A172 (cell line): Measurements from ENCODE around the gene BCL7A. TPM values are rescaled to one million over a fixed set of nuclear protein-coding genes. Genes with fewer than 3 reads are reported as not detected.
"Not testable (repeated sequence)": the region's sequence is repeated elsewhere in the genome, so short reads cannot be mapped to it uniquely, and the experiment has no call there.

Experiments
- DNase-seq: peaks from one replicate; pipeline ENCODE4 v3.0.0-alpha.2; 2015; ENCODE audit warnings: low spot score
- total RNA-seq: library from RNA; depleted of rRNA; stranded (reverse); fragments of >200 nt; shearing (Covaris generic); gene quantifications from 2 replicates; pipeline ENCODE4 v1.2.3, GENCODE V29; 2014

The BCL7A gene
- total RNA-seq, 1 experiment from 2014 or later, result 7.6 TPM

DNA sequence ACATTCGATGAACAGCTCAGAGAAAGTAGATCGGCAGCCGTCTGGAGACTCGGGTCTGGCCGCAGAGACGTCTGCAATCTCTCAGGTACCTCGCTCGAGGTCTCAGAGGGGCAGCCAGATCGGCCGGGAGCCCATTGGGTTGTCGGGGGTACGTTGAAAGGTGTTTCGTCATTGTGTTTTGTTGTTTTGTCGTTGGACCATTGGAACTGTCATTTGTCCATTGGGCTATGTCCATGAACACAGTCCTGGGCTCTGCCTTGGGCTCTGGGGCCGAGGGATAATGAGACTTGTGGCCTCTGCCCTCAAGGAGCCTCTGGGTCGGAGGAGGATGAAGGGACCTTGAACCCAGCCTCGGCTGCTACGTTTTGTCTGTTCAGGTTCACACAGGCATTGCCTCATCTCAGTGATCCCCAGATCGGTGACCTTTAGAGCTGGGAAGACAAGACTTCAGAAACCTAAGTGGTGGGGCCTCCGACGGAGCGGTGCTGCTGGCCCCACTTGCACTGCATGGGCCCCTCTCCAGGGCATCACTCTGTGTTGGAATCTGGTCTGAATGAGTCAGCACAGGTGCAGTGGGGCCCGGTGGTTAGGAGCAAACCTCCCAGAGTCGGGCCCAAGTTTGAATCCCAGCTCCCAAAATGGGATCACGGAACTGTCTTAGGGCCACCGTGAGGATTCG lies 33.3 kb downstream of the BCL7A start:
- DNase-seq, result no peak

DNA sequence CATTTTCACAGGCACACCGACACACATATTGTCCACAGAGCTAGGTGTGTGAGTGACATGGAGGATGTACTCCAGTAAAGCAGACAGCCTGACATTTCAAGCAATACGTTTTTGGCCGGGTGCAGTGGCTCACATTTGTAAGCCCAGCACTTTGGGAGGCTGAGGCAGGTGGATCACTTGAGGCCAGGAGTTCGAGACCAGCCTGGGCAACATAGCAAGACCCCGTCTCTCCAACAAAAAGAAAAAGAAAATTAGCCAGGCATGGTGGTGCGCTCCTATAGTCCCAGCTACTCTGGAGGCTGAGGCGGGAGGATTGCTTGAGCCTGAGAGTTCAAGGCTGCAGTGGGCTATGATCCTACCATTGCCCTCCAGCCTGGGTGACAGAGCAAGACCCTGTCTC lies 34.7 kb downstream of the BCL7A start:
- DNase-seq, result not testable (repeated sequence)

DNA sequence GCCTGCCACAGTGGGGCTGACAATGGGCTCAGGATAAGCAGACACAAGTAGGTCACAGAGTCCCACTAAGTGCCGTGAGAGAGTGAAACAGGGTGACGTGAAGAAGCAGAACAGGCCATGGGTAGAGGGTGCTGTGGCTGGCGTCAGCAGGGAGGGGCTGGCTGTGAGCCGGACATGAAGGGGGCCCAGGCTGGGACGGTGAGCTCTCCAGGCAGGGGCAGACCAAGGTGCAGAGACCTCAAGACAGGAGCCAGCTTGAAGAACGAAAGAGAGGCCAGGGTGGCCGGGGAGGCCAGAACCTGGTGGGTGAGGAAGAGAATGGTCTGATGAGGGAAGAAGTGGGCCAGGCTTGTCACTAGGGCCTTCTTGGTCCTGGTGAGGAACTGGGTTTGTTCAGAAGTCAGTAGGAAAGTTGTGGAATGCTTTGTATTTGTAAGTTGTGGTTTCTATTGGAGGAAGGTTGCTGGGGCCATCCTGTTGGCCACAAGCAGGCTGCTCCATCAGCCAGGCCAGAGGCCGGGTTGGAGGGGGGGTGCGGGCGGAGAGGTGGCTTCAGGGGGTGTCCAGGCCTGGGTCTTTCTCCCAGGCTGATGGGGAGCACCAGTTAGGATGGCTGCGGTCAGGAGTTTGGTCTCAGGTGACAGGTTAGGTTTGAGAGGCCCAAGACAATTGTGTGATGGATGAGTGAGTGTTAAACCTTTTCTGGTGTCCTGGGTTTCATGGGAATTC lies 35.5 kb downstream of the BCL7A start:
- DNase-seq, result no peak

DNA sequence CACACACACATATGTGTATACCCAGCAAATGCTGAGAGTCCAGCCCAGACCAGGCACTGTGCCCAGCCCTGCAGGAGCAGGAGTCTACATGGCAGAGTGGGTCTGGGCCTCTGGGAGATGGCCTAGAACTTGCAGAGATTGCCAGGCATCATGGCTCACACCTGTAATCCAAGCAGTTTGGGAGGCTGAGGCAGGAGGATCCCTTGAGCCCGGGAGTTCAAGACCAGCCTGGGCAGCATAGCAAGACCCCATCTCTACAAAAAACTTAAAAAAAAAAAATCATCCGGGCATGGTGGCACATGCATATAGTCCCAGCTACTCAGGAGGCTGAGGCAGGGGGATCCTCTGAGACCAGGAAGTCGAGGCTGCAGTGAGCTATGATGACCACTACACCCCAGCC lies 36.1 kb downstream of the BCL7A start:
- no peak for DNase-seq

GRCh38 chr12:122058549-122059149 lies 37.0 kb downstream of the BCL7A start:
- DNase-seq, result no peak

DNA sequence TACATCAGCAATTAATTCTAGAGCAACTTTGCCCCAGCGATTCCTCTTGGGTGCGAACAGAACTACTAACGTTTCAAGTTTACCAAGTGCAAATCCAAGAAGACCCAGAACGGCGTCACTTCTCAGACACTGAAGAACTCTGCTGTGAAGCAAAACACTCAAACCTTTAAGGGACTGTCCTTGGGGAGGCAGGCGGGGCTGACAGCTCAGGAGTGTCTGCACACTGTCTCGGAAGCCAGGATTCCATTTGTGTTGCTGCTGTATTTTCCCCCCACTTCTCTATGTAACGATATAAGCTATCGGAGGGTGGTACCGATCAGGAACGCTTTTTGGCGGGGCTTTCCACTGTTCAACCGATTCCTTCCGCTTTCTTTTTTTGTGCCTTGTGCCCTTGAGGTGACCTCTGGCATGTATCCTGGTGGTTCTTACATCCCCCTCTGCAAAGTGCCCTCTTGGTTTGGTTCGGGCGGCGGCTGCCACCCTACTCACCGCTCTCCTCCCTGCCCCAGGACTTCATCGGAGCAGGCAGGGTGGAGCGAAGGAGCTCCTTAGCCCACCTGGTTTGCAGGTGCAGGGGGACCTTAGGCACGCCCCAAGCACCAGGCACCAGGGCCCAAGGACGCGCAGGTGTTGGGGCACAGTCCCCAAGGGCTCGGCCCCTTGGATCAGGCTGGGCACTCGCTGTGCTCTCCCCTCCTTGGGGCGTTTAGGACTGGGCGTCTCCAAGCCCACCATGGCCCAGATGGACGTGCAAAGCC lies 37.7 kb downstream of the BCL7A start:
- DNase-seq, result no peak

GRCh38 chr12:122060081-122060501 lies 38.4 kb downstream of the BCL7A start:
- no peak for DNase-seq

DNA sequence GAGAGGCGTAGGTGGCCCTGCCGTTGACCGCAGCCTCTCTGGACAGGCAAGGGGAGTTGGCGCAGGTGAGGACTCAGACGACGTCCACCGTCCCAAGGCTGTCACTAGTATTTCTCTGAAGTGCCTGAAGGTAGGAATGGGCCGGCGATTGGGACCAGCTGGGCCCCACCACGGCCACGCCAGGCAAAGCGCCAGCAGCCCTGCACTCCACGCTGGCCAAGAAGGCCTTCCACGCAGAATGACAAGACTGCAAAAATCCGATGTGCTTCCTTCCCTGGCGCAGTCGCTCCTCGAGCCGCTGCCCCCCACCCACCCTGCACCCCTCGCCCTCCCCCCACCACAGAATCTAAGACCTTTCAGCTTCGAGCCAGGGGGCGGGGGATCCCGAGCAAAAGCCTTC lies 39.6 kb downstream of the BCL7A start:
- DNase-seq, result no peak

DNA sequence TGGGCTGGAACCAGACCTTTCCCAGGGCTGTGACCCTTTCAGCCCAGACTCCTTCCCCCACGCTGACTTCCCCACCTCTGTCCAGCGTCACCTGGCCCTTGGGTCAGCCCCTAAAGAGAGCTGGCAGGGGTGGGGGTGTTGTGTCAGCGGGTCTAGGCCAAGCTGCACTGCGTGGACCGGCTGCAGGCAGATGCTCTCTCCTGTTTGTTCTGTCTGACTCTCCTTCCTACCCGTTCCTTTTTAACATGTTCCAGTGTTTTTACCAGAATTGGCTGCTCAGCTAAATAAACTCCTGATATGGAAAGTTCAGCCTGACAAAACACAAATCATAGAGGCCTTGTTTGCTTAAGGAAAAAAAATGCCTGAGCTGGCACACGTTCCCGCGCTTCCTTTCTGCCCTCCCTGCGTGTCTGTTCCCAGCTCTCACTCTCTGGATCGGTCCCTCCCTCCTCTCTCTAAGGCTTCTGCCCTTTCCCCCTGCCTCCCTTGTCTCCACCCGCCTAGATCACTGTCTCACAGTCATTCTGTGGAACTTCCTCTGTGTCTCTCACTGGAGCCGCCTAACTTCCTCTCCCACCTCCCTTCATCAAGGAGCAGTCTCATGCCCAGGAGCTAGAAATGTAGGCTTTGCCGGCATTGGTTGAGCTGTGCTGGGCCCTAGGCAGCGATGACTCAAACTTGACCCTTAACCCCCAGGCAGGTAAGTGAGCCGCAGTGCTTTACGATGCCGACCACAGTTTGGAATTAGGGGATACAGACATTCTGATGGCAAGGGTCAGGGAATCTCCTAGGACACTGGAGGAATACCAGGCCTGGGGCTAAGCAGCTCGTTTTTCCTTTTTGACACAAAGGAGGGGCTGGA lies 41.4 kb downstream of the BCL7A start:
- DNase-seq, result peak; percentile 60

GRCh38 chr12:122063694-122064024 lies 42.0 kb downstream of the BCL7A start:
- no peak for DNase-seq

DNA sequence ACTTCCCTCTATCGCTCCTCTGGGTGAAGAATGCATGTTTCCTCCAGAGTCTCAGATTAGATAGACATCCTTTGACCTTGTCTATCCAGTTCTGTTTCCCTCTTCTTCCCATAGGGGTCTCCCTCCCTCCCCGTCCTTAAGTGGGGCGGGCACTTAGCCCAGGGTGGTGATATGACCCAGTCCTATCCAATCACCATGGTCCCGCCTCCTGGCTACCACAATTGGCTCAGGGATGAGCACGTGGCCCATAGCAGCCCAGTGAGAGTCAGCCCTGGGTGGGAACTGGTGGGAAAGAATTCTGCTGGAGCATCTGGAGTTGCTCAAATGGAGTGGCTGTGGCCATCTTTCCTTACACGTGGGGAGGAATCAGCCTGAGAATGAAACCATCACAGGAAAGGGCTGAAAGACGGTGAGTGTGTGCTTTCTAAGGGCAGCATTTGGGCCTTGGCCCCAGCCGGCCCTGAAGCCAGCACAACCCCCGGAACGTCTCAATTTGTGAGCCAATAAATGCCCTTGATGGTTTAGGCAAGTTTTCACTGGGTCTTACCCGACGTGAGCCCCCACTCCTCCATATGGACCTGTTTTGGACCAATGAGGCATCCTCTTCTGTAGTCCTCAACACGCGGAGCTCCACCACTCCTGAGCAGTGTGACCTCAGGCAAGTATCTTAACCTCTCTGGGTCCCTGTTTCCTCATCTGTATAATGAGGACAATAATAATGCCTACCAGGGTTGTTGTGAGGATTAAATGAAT lies 42.5 kb downstream of the BCL7A start:
- peak; percentile 82 for DNase-seq

DNA sequence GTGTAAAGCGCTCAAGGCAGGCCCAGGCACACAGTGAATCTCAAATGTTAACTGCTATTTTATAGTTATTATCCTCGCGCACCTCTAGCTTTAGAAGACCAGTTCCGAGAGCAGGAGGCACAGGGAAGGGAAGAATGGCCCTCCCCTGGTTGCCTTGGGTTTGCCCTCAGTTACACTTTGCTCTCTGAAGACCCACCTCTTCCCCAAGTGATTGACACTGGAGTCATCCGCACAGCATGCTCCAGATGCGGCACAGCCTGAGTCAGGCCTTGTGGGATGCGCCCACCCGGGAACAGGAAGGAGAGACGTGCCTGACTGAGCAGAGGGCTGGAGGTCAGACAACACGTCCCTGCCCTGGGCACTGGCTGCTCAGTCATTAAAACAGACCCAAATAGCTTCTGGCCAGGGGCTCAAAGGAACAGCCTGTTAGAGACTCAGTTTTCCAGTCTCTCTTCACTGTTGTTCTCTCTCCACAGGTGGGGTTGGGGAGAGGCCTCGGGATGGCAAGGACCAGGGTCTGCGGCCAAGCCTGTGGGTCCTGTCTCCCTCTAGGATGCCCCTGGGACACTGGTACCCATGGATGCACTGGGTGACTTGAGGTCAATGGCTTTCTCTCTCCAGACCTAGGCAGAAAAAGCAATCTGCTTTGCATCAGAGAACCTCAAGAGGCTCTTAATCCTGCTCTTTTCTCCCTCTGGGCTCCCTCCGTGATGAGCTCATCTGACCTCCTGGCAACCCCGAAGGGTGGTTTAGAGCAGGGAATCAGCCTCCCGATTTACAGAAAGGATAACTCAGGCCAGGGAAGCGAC lies 43.3 kb downstream of the BCL7A start:
- DNase-seq, result peak; percentile 71

DNA sequence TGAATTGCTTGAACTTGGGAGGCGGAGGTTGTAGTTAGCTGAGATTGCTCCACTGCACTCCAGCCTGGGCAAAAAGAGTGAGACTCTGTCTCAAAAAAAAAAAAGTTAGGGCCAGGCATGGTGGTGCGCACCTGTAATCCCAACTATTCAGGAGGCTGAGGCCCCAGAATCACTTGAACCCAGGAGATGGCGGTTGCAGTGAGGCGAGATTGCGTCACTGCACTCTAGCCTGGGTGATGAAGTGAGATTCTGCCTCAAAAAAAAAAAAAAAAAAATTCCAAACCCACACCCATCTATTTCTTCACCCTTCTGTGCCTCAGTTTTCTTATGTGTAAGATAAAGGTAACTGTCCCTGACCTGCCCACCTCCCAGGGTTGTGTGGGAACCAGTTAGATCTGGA lies 45.9 kb downstream of the BCL7A start:
- no peak for DNase-seq

GRCh38 chr12:122067966-122068365 lies 46.3 kb downstream of the BCL7A start:
- DNase-seq, result no peak

DNA sequence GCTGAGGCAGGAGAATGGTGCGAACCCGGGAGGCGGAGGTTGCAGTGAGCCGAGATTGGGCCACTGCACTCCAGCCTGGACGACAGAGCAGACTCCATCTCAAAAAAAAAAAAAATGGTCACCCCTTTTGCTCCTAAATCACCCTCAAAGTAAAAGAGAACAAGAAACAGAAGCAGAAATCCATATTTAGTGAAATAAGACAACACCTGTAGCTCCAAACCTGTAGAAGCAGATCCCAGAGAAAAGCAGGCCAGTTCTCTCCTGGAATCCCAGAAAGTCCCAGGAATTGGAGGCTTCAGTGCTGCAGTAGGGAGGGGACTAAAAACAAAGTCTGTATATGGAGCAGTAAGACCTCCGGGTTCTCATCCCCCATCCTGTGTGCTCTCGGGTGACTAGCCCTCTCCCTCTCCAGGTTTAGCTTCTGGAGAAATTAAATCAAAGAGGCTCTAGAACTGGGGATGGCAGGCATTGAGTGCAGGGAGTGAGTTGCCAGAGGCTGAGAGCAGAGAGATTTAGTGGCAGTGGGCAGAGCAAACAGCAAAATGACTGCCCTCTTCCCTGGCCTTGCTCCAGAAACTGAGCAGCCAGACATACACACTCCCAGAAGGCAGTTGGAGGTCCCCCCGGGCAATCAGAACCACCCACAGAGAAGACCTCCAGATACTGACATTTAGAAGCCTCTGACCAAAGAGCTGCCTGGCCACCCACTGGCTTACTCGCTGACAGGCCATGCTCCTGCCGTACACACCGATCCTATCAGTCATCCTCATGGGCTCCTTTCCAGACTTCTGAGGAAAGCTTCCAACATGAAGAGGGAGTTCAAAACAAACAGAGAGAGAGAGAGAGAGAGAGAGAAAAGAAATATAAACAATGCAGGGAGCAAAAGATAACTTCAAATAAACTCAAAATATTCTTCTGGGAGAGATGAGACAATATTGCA lies 50.6 kb downstream of the BCL7A start:
- peak; percentile 87 for DNase-seq

DNA sequence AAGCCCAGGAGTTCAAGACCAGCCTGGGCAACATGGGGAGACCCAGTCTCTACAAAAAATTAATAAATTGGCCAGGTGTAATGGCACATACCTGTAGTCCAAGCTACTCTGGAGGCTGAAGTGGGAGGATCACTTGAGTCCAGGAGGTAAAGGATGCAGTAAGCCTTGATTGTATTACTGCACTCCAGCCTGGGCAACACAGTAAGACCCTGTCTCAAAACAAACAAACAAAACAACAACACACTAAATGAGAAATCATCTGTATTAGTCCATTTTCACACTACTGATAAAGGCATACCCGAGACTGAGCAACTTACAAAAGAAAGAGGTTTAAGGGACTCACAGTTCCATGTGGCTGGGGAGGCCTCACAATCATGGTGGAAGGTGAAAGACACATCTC lies 52.1 kb downstream of the BCL7A start:
- no peak for DNase-seq

DNA sequence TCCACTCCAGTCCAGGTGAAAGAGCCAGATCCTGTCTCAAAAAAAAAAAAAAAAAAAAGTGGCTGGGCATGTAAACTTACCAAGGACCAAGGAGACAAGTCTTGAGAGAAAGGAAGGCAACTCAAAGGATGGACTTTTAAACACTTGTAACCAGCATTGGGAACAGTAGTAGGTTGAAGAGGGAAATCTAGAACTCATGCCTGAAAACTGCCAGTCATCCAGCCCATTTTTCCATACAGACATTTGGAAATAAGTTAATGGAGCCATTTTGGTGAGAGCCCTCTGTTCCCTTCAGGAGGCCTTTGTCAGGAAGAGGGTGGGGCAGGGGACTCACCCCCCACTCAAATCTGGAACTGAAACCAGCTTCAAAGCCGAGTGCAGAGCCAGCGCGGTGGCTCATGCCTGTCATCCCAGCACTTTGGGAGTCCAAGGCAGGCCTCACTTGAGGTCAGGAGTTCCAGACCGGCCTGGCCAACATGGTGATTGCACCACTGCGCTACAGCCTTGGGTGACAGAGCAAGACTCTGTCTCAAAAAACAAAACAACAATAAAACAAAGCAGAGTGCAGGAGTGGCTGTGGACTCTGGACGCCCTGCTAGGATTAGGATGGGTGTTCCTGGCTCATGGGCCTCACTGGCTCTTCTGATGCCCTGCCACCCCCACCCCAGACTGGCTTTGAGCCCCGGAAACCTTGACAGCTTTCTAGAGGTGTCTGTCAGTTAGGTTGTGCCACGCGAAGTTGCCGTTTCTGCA lies 55.2 kb downstream of the BCL7A start:
- DNase-seq, result no peak
